Smooth muscle cell (in vitro differentiated cells): ENCODE results near the gene SEH1L. TPM values are rescaled to one million over a fixed set of nuclear protein-coding genes. Genes with fewer than 3 reads are reported as not detected.

Experiments used
- DNase-seq: peaks from one replicate; lab custom pipeline; 2025; ENCODE audit not compliant: unreplicated experiment; lab: John Stamatoyannopoulos, UW
- H2AFZ ChIP-seq: fragments of 200-600 bp; sonication (generic); 2 replicates; pipeline ENCODE4 v1.6.0; 2016; ENCODE audit warnings: antibody characterized with exemption, low read depth, mild to moderate bottlenecking
- H3F3A ChIP-seq: fragments of 200-600 bp; sonication (generic); 2 replicates; pipeline ENCODE4 v1.6.0; 2017; ENCODE audit warnings: antibody characterized with exemption, low read depth
- H3K27ac ChIP-seq: fragments of 200-600 bp; sonication (generic); 2 replicates; pipeline ENCODE4 v1.5.1; 2016; ENCODE audit warnings: low read depth, mild to moderate bottlenecking
- H3K27me3 ChIP-seq: fragments of 200-600 bp; sonication (generic); 2 replicates; pipeline ENCODE4 v1.6.1; 2016; ENCODE audit warnings: low read depth, mild to moderate bottlenecking
- H3K36me3 ChIP-seq: fragments of 200-600 bp; sonication (generic); 2 replicates; pipeline ENCODE4 v1.5.1; 2016; ENCODE audit warnings: low read depth
- H3K4me1 ChIP-seq: fragments of 200-600 bp; sonication (generic); 2 replicates; pipeline ENCODE4 v1.5.1; 2016; ENCODE audit warnings: low read depth
- H3K4me2 ChIP-seq: fragments of 200-600 bp; sonication (generic); 2 replicates; pipeline ENCODE4 v1.6.0; 2016; ENCODE audit warnings: mild to moderate bottlenecking
- H3K4me3 ChIP-seq: fragments of 200-600 bp; sonication (generic); 2 replicates; pipeline ENCODE4 v1.5.1; 2016; ENCODE audit warnings: mild to moderate bottlenecking
- H3K79me2 ChIP-seq: fragments of 200-600 bp; sonication (generic); 2 replicates; pipeline ENCODE4 v1.6.0; 2016; ENCODE audit warnings: low read depth, mild to moderate bottlenecking
- H3K9ac ChIP-seq: fragments of 200-600 bp; sonication (generic); 2 replicates; pipeline ENCODE4 v1.6.0; 2016; ENCODE audit warnings: low read depth
- H3K9me3 ChIP-seq: fragments of 200-600 bp; sonication (generic); replicated peaks from 2 replicates; pipeline ENCODE4 v1.5.1; 2016; ENCODE audit warnings: low read depth
- H4K20me1 ChIP-seq: fragments of 200-600 bp; sonication (generic); 2 replicates; pipeline ENCODE4 v1.6.0; 2016; ENCODE audit warnings: low read depth
- WGBS: methylation state at CpG from one replicate; pipeline ENCODE4 v1.1.7; 2016; ENCODE audit warnings: low lambda C conversion rate; 5-methylcytosine and 5-hydroxymethylcytosine counted together
- polyA plus RNA-seq: library from polyadenylated mRNA; unstranded; fragments of >200 nt; fragmentation: Nextera tagmentation; extraction: Ambion mirVana; gene quantifications from 2 replicates; pipeline ENCODE4 v1.2.1, GENCODE V29; 2016
- total RNA-seq: library from RNA; depleted of rRNA; stranded (reverse); fragments of >200 nt; gene quantifications from 2 replicates; pipeline ENCODE4 v1.2.3, GENCODE V29; 2014
- TF ChIP-seq, protein P1 (sequence below): fragments of 200-600 bp; sonication (generic); IDR thresholded peaks from 2 replicates; pipeline ENCODE4 v1.5.1; 2017; ENCODE audit warnings: borderline replicate concordance, mild to moderate bottlenecking, antibody characterized with exemption; ENCODE audit not compliant: insufficient read depth, poor library complexity, severe bottlenecking

SEH1L gene
- total and polyA plus RNA-seq, 2 experiments from 2014 or later: 18.4 to 43.5 TPM

GRCh38 chr18:12934454-12935071 lies 13.2 kb upstream of the SEH1L start:
- no peaks in the 10 kb centered on the region for H3K4me1 ChIP-seq
- WGBS: 29% methylated on average over 11 of the region's 11 CpGs
- no peak overlapping the region for H3K9ac ChIP-seq
- H3F3A ChIP-seq: no peaks in the 10 kb centered on the region
- no peaks in the 10 kb centered on the region for H3K9me3 ChIP-seq
- H2AFZ ChIP-seq: peak overlapping the region; percentile 9
- no peak overlapping the region for H3K27ac ChIP-seq
- TF ChIP-seq, protein P1, sequence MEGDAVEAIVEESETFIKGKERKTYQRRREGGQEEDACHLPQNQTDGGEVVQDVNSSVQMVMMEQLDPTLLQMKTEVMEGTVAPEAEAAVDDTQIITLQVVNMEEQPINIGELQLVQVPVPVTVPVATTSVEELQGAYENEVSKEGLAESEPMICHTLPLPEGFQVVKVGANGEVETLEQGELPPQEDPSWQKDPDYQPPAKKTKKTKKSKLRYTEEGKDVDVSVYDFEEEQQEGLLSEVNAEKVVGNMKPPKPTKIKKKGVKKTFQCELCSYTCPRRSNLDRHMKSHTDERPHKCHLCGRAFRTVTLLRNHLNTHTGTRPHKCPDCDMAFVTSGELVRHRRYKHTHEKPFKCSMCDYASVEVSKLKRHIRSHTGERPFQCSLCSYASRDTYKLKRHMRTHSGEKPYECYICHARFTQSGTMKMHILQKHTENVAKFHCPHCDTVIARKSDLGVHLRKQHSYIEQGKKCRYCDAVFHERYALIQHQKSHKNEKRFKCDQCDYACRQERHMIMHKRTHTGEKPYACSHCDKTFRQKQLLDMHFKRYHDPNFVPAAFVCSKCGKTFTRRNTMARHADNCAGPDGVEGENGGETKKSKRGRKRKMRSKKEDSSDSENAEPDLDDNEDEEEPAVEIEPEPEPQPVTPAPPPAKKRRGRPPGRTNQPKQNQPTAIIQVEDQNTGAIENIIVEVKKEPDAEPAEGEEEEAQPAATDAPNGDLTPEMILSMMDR: peak; percentile 95
- H3K4me3 ChIP-seq: no peak overlapping the region
- peak; percentile 17 for DNase-seq
- no peaks in the 10 kb centered on the region for H4K20me1 ChIP-seq
- H3K36me3 ChIP-seq: no peaks in the 10 kb centered on the region
- H3K79me2 ChIP-seq: no peaks in the 10 kb centered on the region
- H3K4me2 ChIP-seq: peak overlapping the region; percentile 28
- H3K27me3 ChIP-seq: no peaks in the 10 kb centered on the region

DNA sequence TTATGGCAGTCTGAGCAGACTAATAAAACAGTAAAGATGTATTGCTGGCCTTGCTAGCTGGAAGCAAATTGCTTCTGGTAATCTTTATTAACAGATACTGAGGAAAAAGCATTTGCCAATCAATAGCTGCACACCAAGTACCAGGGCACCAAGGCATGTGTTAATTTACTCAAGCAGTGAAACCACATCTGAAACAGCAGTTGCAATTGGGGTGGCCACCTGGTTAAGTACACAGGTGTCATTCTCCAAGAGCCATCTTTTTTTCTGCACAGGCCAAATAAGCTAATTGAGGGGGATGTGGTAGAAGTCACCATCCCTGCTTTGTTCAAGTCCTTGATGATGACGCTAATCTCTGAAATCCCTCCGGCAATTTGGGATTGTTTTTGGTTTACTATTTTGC lies 8.6 kb upstream of the SEH1L start:
- H3K9me3 ChIP-seq: no peaks in the 10 kb centered on the region
- no peak overlapping the region for H3K27ac ChIP-seq
- no peak overlapping the region for H3K9ac ChIP-seq
- no peaks in the 10 kb centered on the region for H3K27me3 ChIP-seq
- H3K79me2 ChIP-seq: no peaks in the 10 kb centered on the region
- H2AFZ ChIP-seq: no peak overlapping the region
- TF ChIP-seq, protein P1: no peak
- H3K4me1 ChIP-seq: no peaks in the 10 kb centered on the region
- WGBS: 94% methylated on average over 2 of the region's 2 CpGs
- no peaks in the 10 kb centered on the region for H4K20me1 ChIP-seq
- H3F3A ChIP-seq: no peaks in the 10 kb centered on the region
- no peaks in the 10 kb centered on the region for H3K36me3 ChIP-seq
- H3K4me3 ChIP-seq: no peak overlapping the region
- no peak overlapping the region for H3K4me2 ChIP-seq
- DNase-seq: no peak

DNA sequence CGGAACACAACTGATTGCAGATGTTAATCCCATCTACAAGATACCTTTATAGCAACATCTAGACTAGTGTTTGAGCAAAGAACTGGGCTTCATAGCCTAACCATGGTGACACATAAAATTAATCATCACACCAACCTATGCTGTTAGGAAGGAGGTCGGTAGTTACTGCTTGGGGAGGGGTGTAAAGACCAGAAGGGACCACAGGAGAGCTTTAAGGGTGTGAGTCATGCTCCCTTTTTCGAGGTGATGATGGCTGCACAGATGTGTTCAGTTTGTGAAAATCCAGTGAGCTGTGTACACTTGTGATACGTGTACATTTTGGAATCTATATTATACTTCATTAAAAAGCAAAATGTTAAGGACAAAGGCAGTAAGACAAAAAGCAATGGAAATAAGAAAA lies 4.6 kb upstream of the SEH1L start:
- no peak overlapping the region for H3K27ac ChIP-seq
- H3K4me1 ChIP-seq: peaks cover 10% of the 10 kb centered on the region
- H3F3A ChIP-seq: peaks cover 18% of the 10 kb centered on the region
- no peak for DNase-seq
- 76% methylated on average over 4 of the region's 4 CpGs for WGBS
- H3K4me2 ChIP-seq: no peak overlapping the region
- no peak overlapping the region for H3K4me3 ChIP-seq
- no peak overlapping the region for H2AFZ ChIP-seq
- H3K27me3 ChIP-seq: no peaks in the 10 kb centered on the region
- no peaks in the 10 kb centered on the region for H3K79me2 ChIP-seq
- no peaks in the 10 kb centered on the region for H3K36me3 ChIP-seq
- no peaks in the 10 kb centered on the region for H3K9me3 ChIP-seq
- no peak overlapping the region for H3K9ac ChIP-seq
- TF ChIP-seq, protein P1: no peak
- H4K20me1 ChIP-seq: no peaks in the 10 kb centered on the region

- Histone ChIP-seq H3K4me1 (peaks cover 10% of the 10 kb centered on the region), H2AFZ (no peak overlapping the region), H4K20me1 (no peaks in the 10 kb centered on the region), H3K27me3 (no peaks in the 10 kb centered on the region), H3K4me3 (no peak overlapping the region), H3K9me3 (no peaks in the 10 kb centered on the region), H3F3A (peaks cover 18% of the 10 kb centered on the region), H3K4me2 (no peak overlapping the region), H3K27ac (no peak overlapping the region), H3K9ac (no peak overlapping the region), H3K36me3 (no peaks in the 10 kb centered on the region), H3K79me2 (peaks cover 9% of the 10 kb centered on the region)
- WGBS: 75% methylated on average over 4 of the region's 4 CpGs
- TF ChIP-seq, protein P1: no peak
- DNase-seq: no peak
These were observed 3.1 kb upstream of the SEH1L start for GRCh38 chr18:12944709-12945108.
